Measurements from ENCODE around the gene OR4C15.

The OR4C15 gene

DNA sequence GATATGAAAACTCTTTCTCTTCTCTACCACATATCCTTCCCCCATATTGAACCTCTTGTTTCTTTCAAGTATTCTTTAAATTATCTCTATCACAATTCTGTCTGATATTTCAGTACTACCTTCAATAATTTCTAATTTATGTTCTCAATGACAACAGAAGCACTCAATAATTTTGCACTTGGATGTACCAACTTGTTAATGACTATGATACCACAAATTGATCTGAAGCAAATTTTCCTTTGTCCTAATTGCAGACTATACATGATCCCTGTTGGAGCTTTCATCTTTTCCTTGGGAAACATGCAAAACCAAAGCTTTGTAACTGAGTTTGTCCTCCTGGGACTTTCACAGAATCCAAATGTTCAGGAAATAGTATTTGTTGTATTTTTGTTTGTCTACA lies at the start of gene OR4C15:
Gene OR4C15, plus strand, starts transcription at position 301 of the 400 bp plus-strand sequence. Its CDS starts 0 bp downstream, at position 301.
- DNase-seq: no peak

- DNase-seq: no peak
Measured at GRCh38 chr11:55571828-55572227, 17.6 kb downstream of the OR4C15 start, which contains the start of gene OR4C16. Gene OR4C16 (plus strand): TSS chr11:55572128. CDS start chr11:55572128, 0 bp downstream.

DNA sequence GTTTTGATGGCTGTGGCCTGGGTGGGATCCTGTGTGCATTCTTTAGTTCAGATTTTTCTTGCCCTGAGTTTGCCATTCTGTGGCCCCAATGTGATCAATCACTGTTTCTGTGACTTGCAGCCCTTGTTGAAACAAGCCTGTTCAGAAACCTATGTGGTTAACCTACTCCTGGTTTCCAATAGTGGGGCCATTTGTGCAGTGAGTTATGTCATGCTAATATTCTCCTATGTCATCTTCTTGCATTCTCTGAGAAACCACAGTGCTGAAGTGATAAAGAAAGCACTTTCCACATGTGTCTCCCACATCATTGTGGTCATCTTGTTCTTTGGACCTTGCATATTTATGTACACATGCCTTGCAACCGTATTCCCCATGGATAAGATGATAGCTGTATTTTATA lies 18.3 kb downstream of the OR4C15 start:
- DNase-seq: no peak
